ENCODE measurements around the gene AMN1. TPM values are rescaled to one million over a fixed set of nuclear protein-coding genes. Genes with fewer than 3 reads are reported as not detected.
A peak's percentile ranks its signal among the peaks of the same experiment; 100 is the strongest.

AMN1 gene
- total and polyA plus RNA-seq, 2 of the 13 experiments (the other 11 are each of a cell fraction or from before 2014, with no cell fraction given) = 7.5 to 26.5 TPM

DNA sequence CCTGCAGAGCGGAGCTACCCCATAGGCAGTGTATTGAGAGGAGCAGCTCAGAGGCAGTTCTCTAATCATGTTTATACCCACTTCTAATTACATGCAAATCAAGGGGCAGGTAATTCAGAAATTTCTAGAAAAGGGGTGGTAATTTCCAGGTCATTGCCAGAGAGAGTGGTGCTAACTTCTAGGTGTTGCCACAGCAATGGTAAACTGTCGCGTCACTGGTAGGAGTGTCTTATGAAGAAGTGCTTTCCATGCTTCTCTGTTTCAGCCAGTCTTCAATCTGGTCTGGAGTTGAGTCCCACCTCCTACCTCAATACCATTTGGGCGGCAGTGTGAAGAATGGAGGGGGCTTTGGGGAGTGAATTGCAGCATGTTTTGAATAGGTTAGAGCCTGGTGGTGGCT lies 8.5 kb upstream of the AMN1 start:
- Histone ChIP-seq H3K9ac (ENCODE audit: insufficient read depth, low read depth, low read length) (no peak overlapping the region), H2AFZ (ENCODE audit: low read length) (no peak overlapping the region), H4K20me1 (ENCODE audit: insufficient read depth, low read length) (no peaks in the 10 kb centered on the region), H3K27me3 (ENCODE audit: control insufficient read depth in 1 of 2, insufficient read depth in 2 of 2, low read length in 2 of 2) (no peaks in the 10 kb centered on the region), H3K9me3 (ENCODE audit: low read length) (no peaks in the 10 kb centered on the region), H3K79me2 (ENCODE audit: insufficient read depth, low read length) (no peaks in the 10 kb centered on the region), H3K4me2 (ENCODE audit: low read depth, low read length) (no peak overlapping the region), H3K36me3 (replicated peaks in 1 of 2; ENCODE audit: control insufficient read depth in 1 of 2, insufficient read depth in 2 of 2, low read length in 2 of 2) (no peaks in the 10 kb centered on the region), H3K4me1 (ENCODE audit: insufficient read depth, low read length) (peaks cover 11% of the 10 kb centered on the region), H3K4me3 (replicated peaks in 1 of 3; ENCODE audit: insufficient read depth in 1 of 3, low read depth in 2 of 3, low read length in 3 of 3) (no peak overlapping the region), H3K27ac (ENCODE audit: extremely low read length, insufficient read depth, low read length) (no peak overlapping the region)
- in situ Hi-C loops (cut with HindIII; ENCODE audit: extremely low pct_ligation_motif_present, low pct_unique_long_range_greater_than_20kb) (no loop called here), intact Hi-C loops (cut with micrococcal nuclease; ENCODE audit: unreplicated experiment) (no loop called here)
- TF ChIP-seq HNRNPLL (IDR thresholded peaks at IDR 0.05; ENCODE audit: low read depth, low read length, poor library complexity, severe bottlenecking) (no peak), ZNF737 (CRISPR knock-in tag; IDR thresholded peaks at IDR 0.05; ENCODE audit: borderline replicate concordance) (no peak)
- no TSS peak for BruUV-seq (replicated peaks)
- DNase-seq (ENCODE audit: low spot score) (no peak), ATAC-seq (no peak), FAIRE-seq (no peak)
- ChIA-PET CTCF (ENCODE audit: low intra/inter-chr PET ratio, low total read pairs) (no interaction called here), POLR2A (no interaction called here)
- WGBS (ENCODE audit: low lambda C conversion rate) = 78% methylated on average over 4 of the region's 4 CpGs

DNA sequence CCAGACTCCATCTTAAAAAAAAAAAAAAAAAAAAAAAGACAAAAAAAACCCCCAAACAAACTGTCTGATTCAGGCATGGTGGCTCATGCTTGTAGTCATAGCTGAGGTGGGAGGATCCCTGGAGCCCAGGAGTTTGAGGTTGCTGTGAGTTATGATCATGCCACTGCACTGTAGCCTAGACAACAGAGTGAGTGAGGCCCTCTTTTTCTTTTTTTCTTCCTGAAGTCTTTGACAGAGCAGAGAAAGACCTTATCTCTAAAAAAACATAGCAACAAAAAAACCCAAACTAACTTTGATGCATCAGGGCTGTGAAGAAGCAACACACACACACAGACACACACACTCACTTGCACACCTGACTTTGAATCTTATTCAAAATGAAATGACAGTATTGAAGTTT lies 7.7 kb upstream of the AMN1 start:
- ChIA-PET POLR2A (no interaction called here), CTCF (ENCODE audit: low intra/inter-chr PET ratio, low total read pairs) (no interaction called here)
- DNase-seq (ENCODE audit: low spot score) = no peak
- Histone ChIP-seq H3K27me3 (ENCODE audit: control insufficient read depth in 1 of 2, insufficient read depth in 2 of 2, low read length in 2 of 2) (no peaks in the 10 kb centered on the region), H3K4me3 (replicated peaks in 1 of 3; ENCODE audit: insufficient read depth in 1 of 3, low read depth in 2 of 3, low read length in 3 of 3) (no peak overlapping the region), H4K20me1 (ENCODE audit: insufficient read depth, low read length) (no peaks in the 10 kb centered on the region), H3K36me3 (replicated peaks in 1 of 2; ENCODE audit: control insufficient read depth in 1 of 2, insufficient read depth in 2 of 2, low read length in 2 of 2) (no peaks in the 10 kb centered on the region), H3K79me2 (ENCODE audit: insufficient read depth, low read length) (no peaks in the 10 kb centered on the region), H3K4me1 (ENCODE audit: insufficient read depth, low read length) (peaks cover 20% of the 10 kb centered on the region), H3K4me2 (ENCODE audit: low read depth, low read length) (no peak overlapping the region), H3K27ac (ENCODE audit: extremely low read length, insufficient read depth, low read length) (no peak overlapping the region), H2AFZ (ENCODE audit: low read length) (no peak overlapping the region), H3K9me3 (ENCODE audit: low read length) (no peaks in the 10 kb centered on the region), H3K9ac (ENCODE audit: insufficient read depth, low read depth, low read length) (no peak overlapping the region)
- BruUV-seq (replicated peaks) = no TSS peak
- in situ Hi-C loops (cut with HindIII; ENCODE audit: extremely low pct_ligation_motif_present, low pct_unique_long_range_greater_than_20kb) = no loop called here
- TF ChIP-seq ZNF12 (CRISPR knock-in tag; IDR thresholded peaks at IDR 0.05) (no peak), SAFB2 (CRISPR knock-in tag; IDR thresholded peaks at IDR 0.05; ENCODE audit: borderline replicate concordance, low read depth) (no peak), RFX1 (IDR thresholded peaks at IDR 0.05) (peak; percentile 27; the same call in 1 of the 2 replicates), ATAD3A (CRISPR knock-in tag; IDR thresholded peaks at IDR 0.05) (no peak)
- peak; percentile 48; the same call in 2 of the 3 replicates for ATAC-seq
- intact Hi-C loops (cut with micrococcal nuclease; ENCODE audit: unreplicated experiment) = no loop called here
- no peak for FAIRE-seq

Data from HepG2 (cell line).